HepG2 (cell line): ENCODE measurements around the gene TNFRSF1B.

Source experiments
- HNRNPH1 ChIP-seq: fragments of 200-400 bp; formaldehyde crosslinking; optimal IDR thresholded peaks from 2 replicates; pipeline ENCODE3; 2017; ENCODE audit warnings: mild to moderate bottlenecking, low read depth, low read length
- JUN ChIP-seq: sonication (generic); formaldehyde crosslinking; IDR thresholded peaks from 2 replicates; pipeline ENCODE4 v1.4.0; 2020; ENCODE audit warnings: mild to moderate bottlenecking, missing genetic modification reagents
- KDM1A ChIP-seq: IDR thresholded peaks from 2 replicates; pipeline ENCODE4 v1.6.1; 2016; ENCODE audit warnings: missing compliant biosample characterization
- KDM4B ChIP-seq: sonication (generic); formaldehyde crosslinking; IDR thresholded peaks from 2 replicates; pipeline ENCODE4 v1.4.0; 2020; ENCODE audit warnings: missing genetic modification reagents
- NBN ChIP-seq: fragments of 450-650 bp; conservative IDR thresholded peaks from 2 replicates; pipeline ENCODE4 v1.6.1; 2017
- TOPORS ChIP-seq: sonication (generic); formaldehyde crosslinking; IDR thresholded peaks from 2 replicates; pipeline ENCODE4 v1.8.0; 2023; ENCODE audit warnings: mild to moderate bottlenecking, missing genetic modification reagents
- ZNF17 ChIP-seq: sonication (generic); formaldehyde crosslinking; IDR thresholded peaks from 2 replicates; pipeline ENCODE4 v1.5.0; 2020; ENCODE audit warnings: mild to moderate bottlenecking, missing genetic modification reagents
- ZNF670 ChIP-seq: sonication (generic); formaldehyde crosslinking; IDR thresholded peaks from 2 replicates; pipeline ENCODE4 v1.8.0; 2022; ENCODE audit warnings: mild to moderate bottlenecking, missing genetic modification reagents, borderline replicate concordance

DNA sequence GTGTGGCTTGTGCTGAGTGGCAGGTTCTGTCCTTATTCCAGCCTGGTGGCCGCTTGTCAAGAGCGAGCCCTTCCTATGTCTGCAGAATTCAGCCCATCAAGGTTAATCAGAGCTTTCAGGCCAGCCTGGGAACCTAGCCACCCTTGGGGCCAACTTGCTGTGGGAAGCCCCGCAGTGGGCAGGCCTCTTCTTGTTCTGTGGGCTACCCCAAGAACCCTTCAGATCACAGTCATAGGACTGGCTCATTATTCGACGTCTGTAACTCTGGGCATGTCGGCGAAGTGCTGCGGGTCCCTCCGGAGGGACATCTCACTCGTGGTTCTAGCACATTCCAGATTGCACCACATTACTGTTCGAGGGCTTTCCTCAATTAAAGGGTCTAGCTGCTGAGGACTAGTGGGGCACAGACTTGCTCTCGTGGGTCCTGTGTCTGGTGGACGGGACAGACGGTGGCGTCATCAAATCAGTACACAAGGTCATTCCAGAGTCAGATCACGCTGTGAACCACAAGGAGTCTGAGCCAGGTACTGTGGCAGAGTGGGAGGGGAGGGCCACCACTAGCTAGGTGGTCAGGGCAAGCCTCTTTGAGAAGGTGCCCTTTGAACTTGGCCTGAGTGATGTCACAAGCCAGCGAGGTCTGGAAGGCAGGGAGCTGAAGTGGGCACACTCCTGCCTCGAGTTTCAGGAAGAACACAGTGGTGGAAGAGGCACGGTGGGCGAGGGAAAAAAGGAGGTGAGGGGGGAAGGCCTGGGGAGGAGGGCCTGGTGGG, 20.3 kb upstream of the TNFRSF1B start:
- TF ChIP-seq ZNF17 (CRISPR knock-in tag) = no peak
- TF ChIP-seq KDM4B (CRISPR knock-in tag) = no peak
- TF ChIP-seq NBN = no peak
- TF ChIP-seq JUN (CRISPR knock-in tag) = no peak
- no peak for TF ChIP-seq KDM1A
- no peak for TF ChIP-seq HNRNPH1
- TF ChIP-seq TOPORS (CRISPR knock-in tag) = no peak
- no peak for TF ChIP-seq ZNF670 (CRISPR knock-in tag)
